HG03354 (cell line): ENCODE results near the gene CD37.
A peak's percentile ranks its signal among the peaks of the same experiment; 100 is the strongest.
"Not testable (repeated sequence)": the region's sequence is repeated elsewhere in the genome, so short reads cannot be mapped to it uniquely, and the experiment has no call there.

Experiments
- ATAC-seq: cut with Tn5 transposase; IDR thresholded peaks from one replicate; pipeline ENCODE4 v1.9.1; 2021; ENCODE audit warnings: mild to moderate bottlenecking; ENCODE audit not compliant: unreplicated experiment, poor library complexity, severe bottlenecking

The CD37 gene

DNA sequence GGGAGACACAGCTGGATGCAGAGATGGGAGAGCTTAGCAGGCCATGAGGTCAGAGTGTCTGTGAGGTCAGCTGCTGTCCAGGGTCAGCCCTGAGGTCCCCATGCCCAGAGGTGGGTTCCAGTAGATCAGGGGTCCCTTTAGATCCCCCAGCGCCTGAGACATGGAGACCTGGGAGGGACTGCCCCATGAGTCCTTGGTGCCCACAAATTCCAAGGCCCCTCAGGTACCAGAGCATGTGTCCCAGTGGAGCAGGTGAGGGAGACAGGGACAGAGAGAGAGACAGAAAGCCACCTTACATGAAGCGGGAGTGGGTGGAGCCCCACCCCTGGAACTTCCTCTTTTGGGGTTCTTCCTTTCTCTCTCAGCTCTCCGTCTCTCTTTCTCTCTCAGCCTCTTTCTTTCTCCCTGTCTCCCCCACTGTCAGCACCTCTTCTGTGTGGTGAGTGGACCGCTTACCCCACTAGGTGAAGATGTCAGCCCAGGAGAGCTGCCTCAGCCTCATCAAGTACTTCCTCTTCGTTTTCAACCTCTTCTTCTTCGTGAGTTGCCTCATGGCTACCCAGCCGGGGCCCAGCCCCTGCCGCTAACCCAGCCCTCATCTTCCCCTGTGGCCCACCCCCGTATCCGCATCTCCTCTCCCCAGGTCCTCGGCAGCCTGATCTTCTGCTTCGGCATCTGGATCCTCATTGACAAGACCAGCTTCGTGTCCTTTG is at the start of gene CD37:
Gene CD37 (plus strand): TSS at position 336 of the 713 bp plus-strand sequence. CDS start 135 bp downstream, at position 471.
- ATAC-seq, result no peak

GRCh38 chr19:49287141-49287770 is 48.0 kb upstream of the CD37 start:
- no peak for ATAC-seq

- not testable (repeated sequence) for ATAC-seq
These were observed 47.0 kb upstream of the CD37 start for GRCh38 chr19:49288205-49288604.

DNA sequence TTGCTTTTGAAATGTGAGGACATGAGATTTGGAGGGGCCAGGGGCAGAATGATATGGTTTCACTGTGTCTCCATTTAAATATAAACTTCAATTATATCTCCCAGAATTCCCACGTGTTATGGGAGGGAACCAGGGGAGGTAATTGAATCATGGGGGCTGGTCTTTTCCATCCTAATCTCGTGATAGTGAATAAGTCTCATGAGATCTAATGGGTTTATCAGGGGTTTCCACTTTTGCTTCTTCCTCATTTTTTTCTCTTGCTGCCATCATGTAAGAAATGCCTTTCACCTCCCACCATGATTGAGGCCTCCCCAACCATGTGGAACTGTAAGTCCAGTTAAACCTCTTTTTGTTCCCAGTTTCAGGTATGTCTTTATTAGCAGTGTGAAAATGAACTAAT is 45.9 kb upstream of the CD37 start:
- ATAC-seq, result not testable (repeated sequence)

- ATAC-seq, result no peak
These were observed 44.7 kb upstream of the CD37 start for GRCh38 chr19:49290517-49290916.

DNA sequence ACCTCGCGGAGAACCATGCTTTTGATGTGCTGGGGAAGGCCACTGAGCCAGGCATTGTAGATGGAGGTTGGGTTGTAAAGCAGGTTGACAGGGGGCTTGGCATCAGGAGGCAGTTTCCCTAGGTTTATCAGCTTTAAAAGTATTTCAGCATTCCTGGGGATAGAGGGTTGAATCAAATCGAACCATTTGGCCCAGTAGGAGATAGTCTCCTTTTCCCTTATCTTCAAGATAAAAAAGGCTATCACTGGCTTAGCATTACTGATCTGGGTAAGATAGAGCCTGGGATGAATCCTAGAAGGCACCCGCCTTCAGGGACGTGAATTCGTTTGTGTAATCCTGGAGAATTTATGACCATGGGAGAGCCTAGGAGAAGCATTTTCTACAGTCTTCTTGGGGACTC is 40.8 kb upstream of the CD37 start:
- ATAC-seq, result no peak

DNA sequence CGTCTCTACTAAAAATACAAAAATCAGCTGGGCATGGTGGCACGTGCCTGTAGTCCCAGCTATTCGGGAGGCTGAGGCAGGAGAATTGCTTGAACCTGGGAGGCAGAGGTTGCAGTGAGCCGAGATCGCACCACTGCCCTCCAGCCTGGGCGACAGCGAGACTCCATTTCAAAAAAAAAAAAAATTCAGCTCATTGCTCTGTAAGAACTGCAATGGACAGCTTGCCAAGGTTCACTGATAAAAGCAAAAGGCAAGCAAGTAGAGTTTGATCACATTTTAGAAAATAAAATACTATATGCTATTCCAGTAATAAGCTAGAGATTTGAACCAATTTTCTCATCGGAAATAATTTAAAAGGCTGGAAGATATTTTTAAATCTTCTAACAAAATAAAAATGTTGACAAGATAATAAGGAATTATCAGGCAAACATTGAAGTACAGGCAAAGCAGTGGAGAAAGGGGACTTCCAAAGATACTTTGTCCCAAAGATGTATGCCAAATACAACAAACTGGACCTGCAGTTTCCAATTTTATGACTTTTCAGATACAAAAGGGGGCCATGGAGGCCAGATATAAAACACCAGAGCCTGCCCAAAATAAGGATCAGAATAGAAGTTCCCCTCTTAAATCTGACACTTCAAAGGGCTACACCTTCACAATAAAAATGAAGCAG is 39.9 kb upstream of the CD37 start:
- ATAC-seq, result no peak

- no peak for ATAC-seq
These were observed 37.8 kb upstream of the CD37 start for GRCh38 chr19:49297403-49297802.

- not testable (repeated sequence) for ATAC-seq
These were observed 36.6 kb upstream of the CD37 start for GRCh38 chr19:49298653-49299052.

DNA sequence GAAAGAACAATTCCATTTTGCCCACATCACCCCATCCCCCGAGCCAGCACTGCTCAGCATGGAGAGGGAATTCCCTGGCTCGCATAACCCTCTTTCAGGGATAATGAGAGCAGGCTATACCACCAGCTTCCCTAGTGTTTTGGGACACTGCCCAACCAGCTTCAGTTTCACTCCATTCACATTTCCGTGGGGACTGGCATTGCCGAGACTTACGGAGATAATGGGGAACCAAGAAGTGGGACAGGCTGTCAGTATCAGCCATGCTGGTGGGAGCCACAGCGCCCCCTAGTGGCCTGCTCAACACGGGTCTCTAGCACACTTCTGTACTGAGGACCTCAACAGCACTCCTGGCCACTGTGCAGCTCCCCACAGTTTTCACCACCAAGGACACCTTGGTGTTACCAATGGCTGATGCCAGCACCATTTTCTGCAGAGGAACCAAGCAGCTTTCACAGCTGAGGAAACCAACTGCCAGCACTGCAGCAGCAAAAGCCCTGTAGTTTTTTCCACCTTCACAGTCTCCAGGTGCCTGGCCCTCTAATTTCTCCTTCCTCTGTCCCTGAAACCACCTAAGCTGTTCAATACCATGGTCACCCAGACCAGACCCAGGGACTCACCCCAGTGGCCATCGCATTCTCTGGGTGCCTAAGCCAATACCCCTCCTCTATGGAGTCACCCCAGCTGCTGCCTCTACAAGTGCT is 33.9 kb upstream of the CD37 start:
- peak; percentile 57 for ATAC-seq

GRCh38 chr19:49301866-49302252 is 33.3 kb upstream of the CD37 start:
- ATAC-seq, result no peak

- ATAC-seq, result not testable (repeated sequence)
These were observed 28.5 kb upstream of the CD37 start for GRCh38 chr19:49306734-49307133.

DNA sequence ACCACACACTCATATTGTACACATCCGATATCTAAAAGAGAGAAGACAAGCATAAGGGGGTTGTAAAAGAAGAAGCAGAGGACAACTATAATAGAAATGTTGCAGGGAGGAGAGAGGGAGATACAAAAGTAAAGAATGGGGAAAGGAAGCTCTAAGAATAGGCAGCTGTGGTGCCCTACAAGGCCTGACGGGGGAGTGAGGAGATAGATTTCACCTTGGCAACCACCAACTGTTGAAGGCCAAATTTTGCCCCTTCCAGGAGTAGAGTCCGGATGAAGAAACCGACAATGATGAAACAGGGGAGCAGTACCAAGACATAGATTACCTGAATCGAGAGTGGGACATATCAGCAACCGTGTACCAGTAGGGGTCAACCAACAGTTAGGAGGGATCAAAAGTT is 26.1 kb upstream of the CD37 start:
- ATAC-seq, result no peak

- ATAC-seq, result no peak
These were observed 20.1 kb upstream of the CD37 start for GRCh38 chr19:49315111-49315510.

DNA sequence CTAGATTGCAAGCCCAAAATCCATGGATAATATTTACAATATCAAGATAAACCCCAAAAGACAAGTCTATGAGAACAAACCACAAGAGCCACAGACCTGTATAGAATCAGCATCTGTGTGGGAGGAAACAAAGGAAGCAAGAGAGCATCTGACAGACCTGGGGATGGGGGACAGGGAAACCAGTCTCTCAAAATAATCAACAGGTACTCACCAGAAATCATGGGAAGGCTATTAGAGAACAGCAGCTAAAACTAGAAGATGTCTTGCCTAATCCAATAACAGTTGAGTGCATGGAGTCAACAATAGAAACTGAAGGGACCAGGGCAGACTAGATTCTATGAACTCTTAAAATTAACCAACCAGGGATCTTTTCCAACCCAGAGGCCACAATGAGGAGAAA is 18.9 kb upstream of the CD37 start:
- no peak for ATAC-seq

DNA sequence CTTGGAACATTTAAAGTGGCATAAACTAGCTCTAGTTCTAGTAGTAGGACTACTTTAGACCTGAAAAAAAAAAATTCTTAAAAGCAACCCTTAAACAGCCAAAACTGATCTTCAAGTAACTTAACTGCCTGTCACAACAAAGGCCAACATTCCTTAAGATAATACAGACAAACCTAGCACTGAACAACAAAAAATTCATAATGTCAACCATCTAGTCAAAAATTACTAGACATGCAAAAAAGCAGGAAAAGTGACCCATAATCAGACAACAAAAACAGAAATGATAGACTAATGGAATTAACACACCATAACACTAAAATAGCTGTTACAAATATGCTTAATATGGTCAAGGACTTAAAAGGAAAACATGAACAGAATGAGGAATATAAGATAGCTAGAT is 16.9 kb upstream of the CD37 start:
- ATAC-seq, result no peak

GRCh38 chr19:49324801-49325576 is 10.2 kb upstream of the CD37 start, which contains the start of gene SLC6A16:
Gene SLC6A16 (minus strand): TSS chr19:49325191. CDS start chr19:49311347, 13,844 bp downstream.
- ATAC-seq, result no peak

- not testable (repeated sequence) for ATAC-seq
These were observed 9.4 kb upstream of the CD37 start for GRCh38 chr19:49325756-49326155.

GRCh38 chr19:49326165-49326704 is 9.0 kb upstream of the CD37 start:
- ATAC-seq, result no peak
